VCaP (cell line): Measurements from ENCODE around the gene CEP131.

ENCODE experiments used
- H3K27ac ChIP-seq: fragments of 450-650 bp; 2 replicates; pipeline ENCODE4 v1.5.1; 2017
- TF ChIP-seq, protein P1 (sequence below): fragments of 450-650 bp; conservative IDR thresholded peaks from 2 replicates; pipeline ENCODE4 v1.5.1; 2017; ENCODE audit warnings: mild to moderate bottlenecking, moderate library complexity

CEP131 gene

DNA sequence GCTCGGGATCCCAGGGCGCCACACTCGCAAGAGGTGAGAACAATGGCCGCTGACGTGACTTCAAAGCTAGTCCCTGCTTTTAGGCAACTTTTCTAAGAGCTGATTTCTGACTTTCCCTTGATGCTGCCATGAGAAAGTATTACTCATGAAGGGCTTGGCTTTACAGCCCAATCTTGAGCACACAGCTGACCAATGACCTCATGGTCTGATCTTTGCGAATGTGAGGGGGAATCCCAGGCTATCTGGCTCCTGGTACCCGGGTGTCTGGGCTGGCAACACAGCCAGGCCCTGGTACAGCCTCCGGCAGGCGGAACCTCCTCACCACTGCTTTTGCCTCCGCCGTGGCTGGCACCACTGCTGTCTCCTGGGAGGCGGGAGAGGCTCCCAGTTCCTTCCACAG, 33.9 kb upstream of the CEP131 start:
- TF ChIP-seq, protein P1, sequence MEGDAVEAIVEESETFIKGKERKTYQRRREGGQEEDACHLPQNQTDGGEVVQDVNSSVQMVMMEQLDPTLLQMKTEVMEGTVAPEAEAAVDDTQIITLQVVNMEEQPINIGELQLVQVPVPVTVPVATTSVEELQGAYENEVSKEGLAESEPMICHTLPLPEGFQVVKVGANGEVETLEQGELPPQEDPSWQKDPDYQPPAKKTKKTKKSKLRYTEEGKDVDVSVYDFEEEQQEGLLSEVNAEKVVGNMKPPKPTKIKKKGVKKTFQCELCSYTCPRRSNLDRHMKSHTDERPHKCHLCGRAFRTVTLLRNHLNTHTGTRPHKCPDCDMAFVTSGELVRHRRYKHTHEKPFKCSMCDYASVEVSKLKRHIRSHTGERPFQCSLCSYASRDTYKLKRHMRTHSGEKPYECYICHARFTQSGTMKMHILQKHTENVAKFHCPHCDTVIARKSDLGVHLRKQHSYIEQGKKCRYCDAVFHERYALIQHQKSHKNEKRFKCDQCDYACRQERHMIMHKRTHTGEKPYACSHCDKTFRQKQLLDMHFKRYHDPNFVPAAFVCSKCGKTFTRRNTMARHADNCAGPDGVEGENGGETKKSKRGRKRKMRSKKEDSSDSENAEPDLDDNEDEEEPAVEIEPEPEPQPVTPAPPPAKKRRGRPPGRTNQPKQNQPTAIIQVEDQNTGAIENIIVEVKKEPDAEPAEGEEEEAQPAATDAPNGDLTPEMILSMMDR, result no peak
- no peak overlapping the region for H3K27ac ChIP-seq

DNA sequence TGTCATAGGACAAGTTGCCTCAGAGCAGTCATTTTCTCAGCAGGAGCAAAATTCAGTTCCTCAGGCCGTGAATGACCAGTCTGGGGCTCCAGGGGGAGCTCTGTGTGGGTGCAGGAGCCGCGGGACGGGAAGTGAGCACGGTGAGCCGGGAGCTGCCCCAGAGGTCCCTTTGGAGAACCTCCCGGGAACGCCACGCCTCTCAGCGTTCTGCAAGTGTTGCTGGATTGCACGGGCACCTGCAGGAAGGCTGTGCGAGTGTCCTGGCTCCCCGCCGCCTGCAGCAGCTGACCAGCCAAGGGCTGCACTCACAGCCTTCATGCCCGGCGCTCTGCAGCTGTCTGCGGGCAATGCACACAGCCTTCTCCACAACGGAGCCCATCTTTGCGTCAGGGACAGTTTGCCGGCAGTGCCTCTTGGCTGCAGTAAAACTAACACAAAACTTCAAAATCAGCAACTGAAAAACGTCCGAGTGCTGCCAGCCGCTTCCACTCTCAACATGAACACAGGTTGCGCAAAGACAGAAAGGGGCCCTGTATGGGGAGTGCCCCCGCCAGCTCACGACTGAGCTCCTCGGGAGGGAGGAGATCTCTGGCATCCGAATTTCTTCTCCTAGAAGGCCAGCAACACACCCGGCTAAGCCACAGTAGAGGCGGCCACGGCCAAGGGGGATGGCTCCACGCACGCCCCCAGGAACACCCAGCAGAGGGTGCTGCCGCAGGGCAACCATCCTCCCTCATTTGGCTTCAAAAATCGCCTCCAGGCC, 32.4 kb upstream of the CEP131 start:
- H3K27ac ChIP-seq, result peak overlapping the region; percentile 57
- TF ChIP-seq, protein P1, result peak; percentile 78

DNA sequence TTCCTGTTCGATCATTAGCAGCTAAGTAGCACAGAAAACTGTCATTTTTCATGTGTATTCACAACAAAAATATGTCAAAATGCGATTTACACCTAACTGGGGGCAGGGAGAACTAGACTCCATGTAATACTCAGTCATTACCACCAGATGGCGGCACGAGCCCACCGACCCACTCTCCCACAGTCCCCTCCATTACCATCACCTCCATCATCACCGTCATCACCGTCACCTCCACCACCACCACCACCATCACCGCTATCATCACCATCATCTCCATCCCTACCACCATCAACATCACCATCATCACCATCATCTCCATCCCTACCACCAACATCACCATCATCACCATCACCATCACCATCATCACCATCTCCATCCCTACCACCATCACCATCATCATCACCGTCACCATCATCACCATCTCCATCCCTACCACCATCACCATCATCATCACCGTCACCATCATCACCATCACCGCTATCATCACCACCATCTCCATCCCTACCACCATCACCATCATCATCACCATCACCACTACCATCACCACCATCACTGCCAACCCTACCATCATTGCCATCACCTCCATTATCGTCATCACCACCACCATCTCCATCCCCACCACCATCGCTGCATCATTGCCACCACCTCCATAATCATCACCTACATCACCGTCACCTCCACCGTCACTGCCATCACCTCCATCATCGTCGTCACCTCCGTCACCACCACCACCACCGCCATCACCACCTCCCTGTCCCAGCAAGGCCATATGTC, 30.8 kb upstream of the CEP131 start:
- H3K27ac ChIP-seq, result no peak overlapping the region

DNA sequence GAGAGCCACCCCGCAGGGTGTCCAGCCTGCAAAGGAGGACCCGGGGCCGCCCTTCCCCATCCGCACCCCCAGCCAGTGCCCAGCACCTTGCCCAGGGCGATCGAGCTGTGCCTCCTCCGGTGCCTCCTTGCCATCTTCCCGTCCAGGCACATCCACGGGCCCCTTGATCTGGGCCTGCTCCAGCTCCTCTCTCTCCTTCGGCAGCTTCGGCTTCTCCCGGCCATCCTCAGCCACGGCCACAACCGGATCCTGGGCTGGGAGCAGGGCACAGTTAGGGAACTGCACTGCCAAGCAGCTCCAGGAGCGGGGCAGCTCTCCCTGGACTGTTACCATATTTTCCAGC, 30.2 kb upstream of the CEP131 start:
- peak overlapping the region; percentile 66; the same call in 1 of the 2 replicates for H3K27ac ChIP-seq
- TF ChIP-seq, protein P1, result no peak

More for the DNA sequence above, 30.8 kb upstream of the CEP131 start:
- TF ChIP-seq, protein P1, result peak; percentile 88

DNA sequence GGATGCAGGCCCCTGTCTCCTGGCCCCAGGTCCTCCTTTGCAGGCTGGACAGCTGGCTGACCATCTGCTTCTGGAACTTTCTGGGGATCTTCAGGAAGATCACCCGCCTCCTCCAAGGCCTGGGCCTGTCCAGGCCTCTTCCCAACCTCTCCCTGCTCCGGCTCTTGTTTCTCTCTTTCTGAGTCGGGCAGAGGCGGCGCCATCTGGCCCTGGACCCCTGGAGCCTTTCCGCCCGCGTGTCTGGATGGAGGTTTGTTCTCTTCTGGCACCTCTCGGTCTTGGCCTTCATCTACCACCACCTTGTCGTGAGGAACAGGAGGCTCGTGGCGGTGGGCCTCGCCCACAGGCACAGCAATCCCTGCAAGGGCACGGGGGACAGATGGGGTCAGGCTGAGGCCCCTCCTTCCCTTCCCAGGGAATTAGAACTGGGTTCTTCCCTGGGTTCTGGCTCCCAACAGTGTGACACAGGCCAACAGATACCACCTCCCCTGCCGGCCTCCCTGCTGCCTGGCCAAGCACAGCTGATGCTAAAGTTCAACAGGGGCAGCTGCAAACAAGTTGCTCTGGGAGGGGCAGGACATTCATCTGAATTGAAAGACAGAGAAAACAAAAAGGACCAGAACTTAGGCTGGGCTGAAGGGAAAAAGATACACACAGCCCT, 29.7 kb upstream of the CEP131 start:
- TF ChIP-seq, protein P1, result no peak
- H3K27ac ChIP-seq, result peak overlapping the region; percentile 66

DNA sequence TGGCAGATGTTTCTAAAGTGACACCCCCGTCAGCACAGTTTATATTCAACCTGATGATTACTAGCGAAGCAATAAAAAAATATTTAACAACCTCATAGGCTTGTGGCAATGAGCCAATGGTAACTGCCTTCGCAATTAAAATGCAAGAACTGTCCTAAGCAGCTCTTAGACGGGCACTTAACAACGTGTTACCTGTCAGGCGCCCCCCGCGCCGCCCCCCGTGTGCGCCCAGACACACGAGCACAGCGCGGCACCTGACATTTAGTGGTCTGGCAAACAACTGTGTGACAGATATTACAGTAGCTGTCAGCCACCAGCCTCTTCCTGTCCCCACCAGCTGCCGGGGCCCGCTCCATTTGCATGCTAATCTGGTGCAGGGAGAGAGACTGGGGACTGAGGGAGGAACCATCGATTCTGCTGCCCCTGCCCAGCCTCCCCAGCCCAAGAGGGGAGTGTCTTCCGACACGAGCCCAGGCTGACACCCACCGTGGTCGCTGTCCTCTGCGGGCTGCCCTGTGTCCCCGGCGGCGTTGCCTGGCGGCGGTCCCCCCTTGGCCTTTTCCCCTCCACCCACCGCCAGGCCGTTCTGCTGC, 29.0 kb upstream of the CEP131 start:
- TF ChIP-seq, protein P1, result no peak
- H3K27ac ChIP-seq, result peak overlapping the region; percentile 66
